Epithelial cell of esophagus (primary cell): ENCODE measurements around the gene HTATIP2.

Source experiments
- DNase-seq: peaks from one replicate; pipeline ENCODE4 v3.0.0; 2010; ENCODE audit warnings: low read depth
- H3K4me3 ChIP-seq: 2 replicates; pipeline ENCODE4 v1.5.1; 2011; ENCODE audit warnings: mild to moderate bottlenecking, low read length, control low read depth
- TF ChIP-seq, protein P1 (sequence below): IDR thresholded peaks from 2 replicates; pipeline ENCODE4 v1.5.1; 2011; ENCODE audit warnings: low read depth, mild to moderate bottlenecking, low read length, control low read depth, inconsistent platforms; ENCODE audit not compliant: insufficient read depth; ENCODE audit errors: missing control alignments

Gene HTATIP2

DNA sequence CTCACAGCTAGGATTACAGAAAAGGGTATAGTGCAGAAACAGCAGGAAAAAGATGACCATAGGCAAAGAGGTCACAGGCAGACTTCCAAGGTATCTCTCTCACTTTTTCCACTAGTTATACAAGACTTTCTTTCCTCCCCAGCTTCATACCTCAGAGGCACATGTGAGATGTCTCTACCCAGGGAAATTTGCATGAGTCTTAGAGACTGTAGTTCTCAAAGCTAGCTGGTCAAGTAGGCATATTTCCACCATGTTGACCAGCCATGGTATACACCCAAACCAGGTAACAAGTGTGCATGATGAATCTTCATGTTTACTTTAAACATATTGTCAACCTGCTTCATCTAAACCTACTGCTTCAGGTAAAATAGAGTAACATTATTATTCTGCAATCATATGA is 51.9 kb downstream of the HTATIP2 start:
- DNase-seq, result peak; percentile 13
- H3K4me3 ChIP-seq, result no peak overlapping the region
- TF ChIP-seq, protein P1, sequence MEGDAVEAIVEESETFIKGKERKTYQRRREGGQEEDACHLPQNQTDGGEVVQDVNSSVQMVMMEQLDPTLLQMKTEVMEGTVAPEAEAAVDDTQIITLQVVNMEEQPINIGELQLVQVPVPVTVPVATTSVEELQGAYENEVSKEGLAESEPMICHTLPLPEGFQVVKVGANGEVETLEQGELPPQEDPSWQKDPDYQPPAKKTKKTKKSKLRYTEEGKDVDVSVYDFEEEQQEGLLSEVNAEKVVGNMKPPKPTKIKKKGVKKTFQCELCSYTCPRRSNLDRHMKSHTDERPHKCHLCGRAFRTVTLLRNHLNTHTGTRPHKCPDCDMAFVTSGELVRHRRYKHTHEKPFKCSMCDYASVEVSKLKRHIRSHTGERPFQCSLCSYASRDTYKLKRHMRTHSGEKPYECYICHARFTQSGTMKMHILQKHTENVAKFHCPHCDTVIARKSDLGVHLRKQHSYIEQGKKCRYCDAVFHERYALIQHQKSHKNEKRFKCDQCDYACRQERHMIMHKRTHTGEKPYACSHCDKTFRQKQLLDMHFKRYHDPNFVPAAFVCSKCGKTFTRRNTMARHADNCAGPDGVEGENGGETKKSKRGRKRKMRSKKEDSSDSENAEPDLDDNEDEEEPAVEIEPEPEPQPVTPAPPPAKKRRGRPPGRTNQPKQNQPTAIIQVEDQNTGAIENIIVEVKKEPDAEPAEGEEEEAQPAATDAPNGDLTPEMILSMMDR, result no peak

DNA sequence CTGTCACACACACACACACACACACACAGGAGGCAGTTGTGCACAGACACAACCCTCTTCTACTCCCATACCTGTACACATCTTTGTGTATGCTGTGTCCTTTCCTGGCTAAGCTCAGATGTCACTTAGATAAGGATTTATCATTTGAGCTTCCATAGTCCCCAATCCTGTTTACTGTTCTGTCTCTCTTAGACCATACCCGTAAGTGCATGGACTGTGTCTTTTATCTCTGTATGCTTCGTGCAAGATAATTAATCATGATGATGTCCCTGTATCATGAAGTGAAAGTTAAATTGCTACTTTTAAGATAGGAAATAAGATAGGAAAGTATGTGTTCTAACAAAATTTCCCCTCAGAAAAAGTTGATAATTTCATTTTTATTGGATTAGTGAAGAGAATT is 54.3 kb downstream of the HTATIP2 start:
- H3K4me3 ChIP-seq, result no peak overlapping the region
- DNase-seq, result no peak
- TF ChIP-seq, protein P1, result no peak

DNA sequence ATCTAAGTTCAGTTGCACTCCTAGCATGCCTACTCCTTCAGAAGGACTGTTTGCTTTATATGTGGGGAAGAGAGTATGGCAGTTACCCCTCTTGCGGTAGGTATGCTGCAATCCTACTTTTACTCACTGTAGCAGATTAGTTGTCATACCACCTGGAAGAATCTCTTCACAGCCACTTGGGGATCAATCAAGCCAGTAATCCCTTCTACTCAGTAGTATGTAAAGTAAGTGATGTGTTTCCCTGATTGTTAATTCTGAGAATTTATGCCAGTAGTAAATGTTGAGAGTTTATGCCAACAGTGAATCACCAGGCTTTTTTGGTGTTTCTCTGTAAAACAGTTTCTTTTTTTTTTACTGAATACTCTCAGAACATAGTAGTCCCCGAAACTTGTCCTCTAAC is 58.4 kb downstream of the HTATIP2 start:
- no peak for DNase-seq
- no peak overlapping the region for H3K4me3 ChIP-seq
- TF ChIP-seq, protein P1, result no peak

DNA sequence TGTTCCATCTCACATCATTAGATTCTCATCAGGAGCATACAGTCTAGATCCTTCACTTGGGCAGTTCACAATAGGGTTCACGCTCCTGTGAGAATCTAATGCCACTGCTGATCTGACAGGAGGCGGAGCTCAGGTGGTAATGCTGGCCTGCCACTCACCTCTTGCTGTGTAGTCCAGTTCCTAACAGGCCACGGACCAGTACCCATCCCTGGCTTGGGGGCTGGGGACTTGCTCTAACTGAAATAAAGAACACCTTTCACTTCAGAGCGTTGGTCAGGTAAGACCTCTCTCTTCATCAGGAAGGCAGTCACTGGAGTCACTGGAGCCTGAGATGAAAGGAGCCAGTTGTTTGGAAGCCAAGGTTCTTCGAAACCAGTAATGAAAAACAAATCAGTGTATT is 65.7 kb downstream of the HTATIP2 start:
- no peak for DNase-seq
- no peak overlapping the region for H3K4me3 ChIP-seq
- TF ChIP-seq, protein P1, result no peak
